A549 (cell line): ENCODE measurements around the gene PROSER1.

ENCODE experiments used
- CEBPB ChIP-seq, 2 experiments: fragments of >200 bp in 1 of 2; sonication (Bioruptor Twin) in 1 of 2; formaldehyde crosslinking in 1 of 2; IDR thresholded peaks; 2 replicates each; pipeline ENCODE4 v1.6.1; 2012 to 2016
- CHD2 ChIP-seq: fragments of 150-350 bp; IDR thresholded peaks from 2 replicates; pipeline ENCODE4 v1.6.1; 2014; ENCODE audit warnings: low read length; ENCODE audit not compliant: partially characterized antibody
- EP300 ChIP-seq, 2 experiments: fragments of >200 bp; sonication (Bioruptor Twin); formaldehyde crosslinking; IDR thresholded peaks; 2 replicates in 1 of 2; 3 replicates in 1 of 2; pipeline ENCODE4 v1.6.1; 2016 to 2017
- GATA3 ChIP-seq: IDR thresholded peaks from 2 replicates; pipeline ENCODE4 v1.6.1; 2012; ENCODE audit warnings: borderline replicate concordance
- HOXA7 ChIP-seq: fragments of 250-450 bp; sonication (Bioruptor Pico); IDR thresholded peaks from 2 replicates; pipeline ENCODE4 v1.5.0; 2020; ENCODE audit warnings: mild to moderate bottlenecking, moderate library complexity
- MYC ChIP-seq: IDR thresholded peaks from 2 replicates; pipeline ENCODE4 v1.6.1; 2012; ENCODE audit warnings: mild to moderate bottlenecking, inconsistent platforms, low read length, improper control_type of control experiment, borderline replicate concordance
- POLR2A ChIP-seq: IDR thresholded peaks from 2 replicates; pipeline ENCODE4 v1.6.1; 2012; ENCODE audit warnings: mild to moderate bottlenecking, low read length
- RAD21 ChIP-seq, 2 experiments: fragments of >200 bp in 1 of 2; sonication (Bioruptor Twin) in 1 of 2; formaldehyde crosslinking in 1 of 2; IDR thresholded peaks in 1 of 2; conservative IDR thresholded peaks in 1 of 2; 2 replicates in 1 of 2; 3 replicates in 1 of 2; pipeline ENCODE4 v1.6.1; 2012 to 2018; ENCODE audit warnings: inconsistent platforms in 1 of 2
- RFX5 ChIP-seq: fragments of 450-650 bp; IDR thresholded peaks from 2 replicates; pipeline ENCODE4 v1.7.1; 2014; ENCODE audit warnings: antibody characterized with exemption, mild to moderate bottlenecking, moderate library complexity
- TP53 ChIP-seq: fragments of 250-450 bp; sonication (Bioruptor Pico); IDR thresholded peaks from 2 replicates; pipeline ENCODE4 v1.5.0; 2021; ENCODE audit warnings: mild to moderate bottlenecking, moderate library complexity
- TF ChIP-seq, protein P1 (sequence below): fragments of >200 bp; sonication (Bioruptor Twin); formaldehyde crosslinking; IDR thresholded peaks from 3 replicates; pipeline ENCODE4 v1.5.1; 2016
- TF ChIP-seq, protein P2 (sequence below): IDR thresholded peaks from 2 replicates; pipeline ENCODE4 v1.6.1; 2012; ENCODE audit warnings: low read depth, borderline replicate concordance

DNA sequence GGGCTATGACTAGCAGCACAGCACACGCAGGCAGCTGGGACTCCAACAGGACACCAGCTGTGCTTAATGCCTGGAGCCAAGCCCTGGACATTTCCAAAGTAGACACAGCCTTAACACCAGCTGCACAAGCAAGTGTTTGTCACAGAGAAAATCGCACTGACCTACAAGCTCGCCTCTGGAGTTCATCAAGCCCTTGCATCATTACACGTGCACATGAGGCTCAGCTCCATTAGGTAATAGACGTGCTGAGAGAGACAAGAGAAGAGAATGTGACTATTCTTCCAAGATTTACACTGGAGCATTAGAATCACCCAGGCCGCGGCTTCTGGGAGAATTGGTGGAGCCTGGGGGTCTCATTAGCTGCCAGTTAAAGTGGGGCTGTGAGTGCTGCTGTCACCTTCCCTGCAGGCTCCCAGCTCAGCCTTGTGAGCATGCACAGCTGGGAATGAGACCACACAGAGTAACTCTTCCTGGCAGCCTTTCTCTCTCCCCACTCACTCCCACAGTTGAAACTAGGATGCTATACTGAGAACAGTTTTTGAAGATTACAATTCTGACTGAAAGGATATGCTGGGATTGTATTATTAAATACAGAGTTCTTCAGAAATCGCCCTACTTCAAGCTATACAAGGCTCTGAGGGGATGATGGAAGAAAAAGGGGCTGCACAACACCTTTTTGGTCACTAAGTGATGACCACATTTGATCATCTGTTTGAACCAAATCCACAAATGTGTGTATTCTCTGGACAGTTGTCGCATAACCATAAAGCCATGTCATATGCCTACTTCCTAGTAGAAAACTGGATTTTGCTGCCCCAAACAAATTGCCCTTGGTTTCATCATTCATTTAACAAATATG is 57.8 kb downstream of the PROSER1 start:
- TF ChIP-seq POLR2A (no peak), CEBPB (IDR thresholded peaks at IDR 0.05) (no peak), MYC (no peak), GATA3 (no peak), RAD21 (conservative IDR thresholded peaks at IDR 0.05 in 1 of 2, IDR thresholded peaks at IDR 0.05 in 1 of 2) (no peak), CHD2 (no peak), HOXA7 (CRISPR knock-in tag) (no peak), EP300 (IDR thresholded peaks at IDR 0.05) (no peak), TP53 (no peak), RFX5 (no peak)
- TF ChIP-seq, protein P1, sequence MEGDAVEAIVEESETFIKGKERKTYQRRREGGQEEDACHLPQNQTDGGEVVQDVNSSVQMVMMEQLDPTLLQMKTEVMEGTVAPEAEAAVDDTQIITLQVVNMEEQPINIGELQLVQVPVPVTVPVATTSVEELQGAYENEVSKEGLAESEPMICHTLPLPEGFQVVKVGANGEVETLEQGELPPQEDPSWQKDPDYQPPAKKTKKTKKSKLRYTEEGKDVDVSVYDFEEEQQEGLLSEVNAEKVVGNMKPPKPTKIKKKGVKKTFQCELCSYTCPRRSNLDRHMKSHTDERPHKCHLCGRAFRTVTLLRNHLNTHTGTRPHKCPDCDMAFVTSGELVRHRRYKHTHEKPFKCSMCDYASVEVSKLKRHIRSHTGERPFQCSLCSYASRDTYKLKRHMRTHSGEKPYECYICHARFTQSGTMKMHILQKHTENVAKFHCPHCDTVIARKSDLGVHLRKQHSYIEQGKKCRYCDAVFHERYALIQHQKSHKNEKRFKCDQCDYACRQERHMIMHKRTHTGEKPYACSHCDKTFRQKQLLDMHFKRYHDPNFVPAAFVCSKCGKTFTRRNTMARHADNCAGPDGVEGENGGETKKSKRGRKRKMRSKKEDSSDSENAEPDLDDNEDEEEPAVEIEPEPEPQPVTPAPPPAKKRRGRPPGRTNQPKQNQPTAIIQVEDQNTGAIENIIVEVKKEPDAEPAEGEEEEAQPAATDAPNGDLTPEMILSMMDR, result no peak
- TF ChIP-seq, protein P2, sequence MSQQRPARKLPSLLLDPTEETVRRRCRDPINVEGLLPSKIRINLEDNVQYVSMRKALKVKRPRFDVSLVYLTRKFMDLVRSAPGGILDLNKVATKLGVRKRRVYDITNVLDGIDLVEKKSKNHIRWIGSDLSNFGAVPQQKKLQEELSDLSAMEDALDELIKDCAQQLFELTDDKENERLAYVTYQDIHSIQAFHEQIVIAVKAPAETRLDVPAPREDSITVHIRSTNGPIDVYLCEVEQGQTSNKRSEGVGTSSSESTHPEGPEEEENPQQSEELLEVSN, result no peak
